ENCODE data around the gene ZNF479.

The ZNF479 gene

GRCh38 chr7:57178768-57179139, 46.5 kb upstream of the ZNF479 start:
- Histone ChIP-seq H3K27ac (replicated peaks) (no peak overlapping the region), H3K27me3 (ENCODE audit: insufficient read depth, poor library complexity, severe bottlenecking) (no peaks in the 10 kb centered on the region), H3K4me3 (replicated peaks; ENCODE audit: insufficient read depth, low read length) (no peak overlapping the region)
- no peak for TF ChIP-seq SPI1 (IDR thresholded peaks at IDR 0.05; ENCODE audit: borderline replicate concordance, low read depth)
- TF ChIP-seq POLR2AphosphoS5 (IDR thresholded peaks at IDR 0.05; ENCODE audit: low read depth), result no peak
- no peak for TF ChIP-seq CTCF (IDR thresholded peaks at IDR 0.05; ENCODE audit: insufficient read depth, low read length)
- no peak for TF ChIP-seq REST (IDR thresholded peaks at IDR 0.05; ENCODE audit: insufficient replicate concordance, low read depth)
- no peak for TF ChIP-seq GABPA (IDR thresholded peaks at IDR 0.05; ENCODE audit: low read depth)
- DNase-seq (ENCODE audit: low read depth in 1 of 2, low spot score in 1 of 2), result no peak

GRCh38 chr7:57177856-57178767, 45.9 kb upstream of the ZNF479 start:
- Histone ChIP-seq H3K27me3 (ENCODE audit: insufficient read depth, poor library complexity, severe bottlenecking) (no peaks in the 10 kb centered on the region), H3K4me3 (replicated peaks; ENCODE audit: insufficient read depth, low read length) (no peak overlapping the region), H3K27ac (replicated peaks) (no peak overlapping the region)
- DNase-seq (ENCODE audit: low read depth in 1 of 2, low spot score in 1 of 2), result no peak
- TF ChIP-seq GABPA (IDR thresholded peaks at IDR 0.05; ENCODE audit: low read depth), result no peak

- Histone ChIP-seq H3K27me3 (ENCODE audit: insufficient read depth, poor library complexity, severe bottlenecking) (no peaks in the 10 kb centered on the region), H3K27ac (replicated peaks) (no peak overlapping the region), H3K4me3 (replicated peaks; ENCODE audit: insufficient read depth, low read length) (no peak overlapping the region)
- no peak for DNase-seq (ENCODE audit: low read depth in 1 of 2, low spot score in 1 of 2)
- TF ChIP-seq REST (IDR thresholded peaks at IDR 0.05; ENCODE audit: insufficient replicate concordance, low read depth) (no peak), SPI1 (IDR thresholded peaks at IDR 0.05; ENCODE audit: borderline replicate concordance, low read depth) (no peak), POLR2AphosphoS5 (IDR thresholded peaks at IDR 0.05; ENCODE audit: low read depth) (no peak), CTCF (IDR thresholded peaks at IDR 0.05; ENCODE audit: insufficient read depth, low read length) (no peak), GABPA (IDR thresholded peaks at IDR 0.05; ENCODE audit: low read depth) (no peak)
These were observed 44.8 kb upstream of the ZNF479 start for GRCh38 chr7:57176928-57177635.

GRCh38 chr7:57165285-57165899, 33.2 kb upstream of the ZNF479 start:
- TF ChIP-seq SPI1 (IDR thresholded peaks at IDR 0.05; ENCODE audit: borderline replicate concordance, low read depth), result no peak
- TF ChIP-seq REST (IDR thresholded peaks at IDR 0.05; ENCODE audit: insufficient replicate concordance, low read depth), result no peak
- TF ChIP-seq POLR2AphosphoS5 (IDR thresholded peaks at IDR 0.05; ENCODE audit: low read depth), result no peak
- TF ChIP-seq CTCF (IDR thresholded peaks at IDR 0.05; ENCODE audit: insufficient read depth, low read length), result no peak
- no peak for TF ChIP-seq GABPA (IDR thresholded peaks at IDR 0.05; ENCODE audit: low read depth)
- no peak for DNase-seq (ENCODE audit: low read depth in 1 of 2, low spot score in 1 of 2)
- H3K27ac ChIP-seq (replicated peaks), result no peak overlapping the region
- no peaks in the 10 kb centered on the region for H3K27me3 ChIP-seq (ENCODE audit: insufficient read depth, poor library complexity, severe bottlenecking)
- no peak overlapping the region for H3K4me3 ChIP-seq (replicated peaks; ENCODE audit: insufficient read depth, low read length)

Data from HL-60 (cell line).